Hypothalamus (tissue), 51 donors: ENCODE measurements around the gene DPP3.
"Not testable (repeated sequence)": the region's sequence is repeated elsewhere in the genome, so short reads cannot be mapped to it uniquely, and the experiment has no call there.

Experiments
- DNase-seq, 51 donors: peaks; one replicate each; lab custom pipeline; 2025; lab: John Stamatoyannopoulos, UW

Gene DPP3

DNA sequence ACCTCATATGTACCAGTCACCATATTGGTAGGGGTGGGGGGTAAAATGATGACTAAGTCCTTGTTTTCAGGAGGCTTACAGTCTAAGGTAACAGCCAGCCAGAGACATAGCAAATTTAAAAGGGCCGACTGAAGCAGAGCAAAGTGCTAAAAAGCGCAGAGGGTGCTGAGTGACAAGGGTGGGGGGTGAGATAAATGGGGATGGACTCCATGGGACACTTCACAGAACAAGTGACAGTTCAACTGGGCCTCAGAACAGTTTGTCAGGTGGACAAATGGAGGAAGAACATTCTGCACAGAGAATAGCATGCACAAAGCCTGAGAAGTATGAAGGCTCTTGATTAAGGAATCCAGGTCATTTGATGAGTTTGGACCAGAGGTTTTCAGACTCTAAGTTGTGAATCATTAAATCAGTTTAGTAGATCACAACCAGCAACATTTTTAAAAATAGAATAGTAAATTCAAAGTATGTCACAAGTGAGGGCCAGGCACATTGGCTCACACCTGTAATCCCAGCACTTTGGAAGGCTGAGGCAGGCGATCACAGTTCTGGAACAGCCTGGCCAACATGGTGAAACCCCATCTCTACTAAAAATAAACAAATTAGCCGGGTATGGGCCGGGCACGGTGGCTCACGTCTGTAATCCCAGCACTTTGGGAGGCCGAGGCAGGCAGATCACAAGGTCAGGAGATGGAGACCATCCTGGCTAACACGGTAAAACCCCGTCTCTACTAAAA, 44.2 kb downstream of the DPP3 start:
- no peak for DNase-seq

DNA sequence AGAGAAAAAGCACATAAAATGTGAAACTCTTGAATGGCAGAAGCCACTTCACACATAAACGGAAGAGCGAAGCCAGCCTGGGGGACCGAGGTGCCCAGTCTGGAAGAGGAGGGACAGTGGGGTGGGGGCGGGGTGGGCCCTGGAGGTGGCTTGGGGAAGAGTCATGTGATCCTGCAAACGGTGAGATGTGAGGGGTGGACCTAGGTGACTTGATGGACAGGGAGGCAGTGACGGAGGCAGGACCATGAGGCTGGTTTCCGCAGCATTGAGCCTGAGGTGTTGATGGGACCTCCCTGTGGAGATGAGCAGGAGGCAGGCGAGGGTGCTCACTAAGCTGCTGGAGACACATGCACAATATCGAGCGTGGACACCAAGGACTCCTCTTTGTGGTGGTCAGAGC, 48.8 kb downstream of the DPP3 start:
- DNase-seq: no peak

DNA sequence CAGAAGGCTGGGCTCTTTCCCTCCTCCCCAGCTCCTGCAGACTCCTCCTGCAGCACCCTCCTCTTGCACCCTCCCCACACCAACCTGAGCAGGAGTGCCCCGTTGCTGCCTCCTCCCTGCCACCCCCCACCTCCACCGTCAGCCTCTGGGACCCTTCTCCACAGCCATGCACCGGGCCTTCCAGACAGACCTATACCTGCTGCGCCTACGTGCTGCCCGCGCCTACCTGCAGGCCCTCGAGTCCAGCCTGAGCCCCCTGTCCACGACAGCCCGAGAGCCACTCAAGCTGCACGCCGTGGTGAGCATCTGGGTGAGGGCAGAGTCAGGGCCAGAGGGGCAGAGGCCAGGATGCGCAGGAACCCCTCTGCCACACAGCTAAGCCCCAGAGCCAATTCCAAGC, 49.4 kb downstream of the DPP3 start:
- DNase-seq: no peak

DNA sequence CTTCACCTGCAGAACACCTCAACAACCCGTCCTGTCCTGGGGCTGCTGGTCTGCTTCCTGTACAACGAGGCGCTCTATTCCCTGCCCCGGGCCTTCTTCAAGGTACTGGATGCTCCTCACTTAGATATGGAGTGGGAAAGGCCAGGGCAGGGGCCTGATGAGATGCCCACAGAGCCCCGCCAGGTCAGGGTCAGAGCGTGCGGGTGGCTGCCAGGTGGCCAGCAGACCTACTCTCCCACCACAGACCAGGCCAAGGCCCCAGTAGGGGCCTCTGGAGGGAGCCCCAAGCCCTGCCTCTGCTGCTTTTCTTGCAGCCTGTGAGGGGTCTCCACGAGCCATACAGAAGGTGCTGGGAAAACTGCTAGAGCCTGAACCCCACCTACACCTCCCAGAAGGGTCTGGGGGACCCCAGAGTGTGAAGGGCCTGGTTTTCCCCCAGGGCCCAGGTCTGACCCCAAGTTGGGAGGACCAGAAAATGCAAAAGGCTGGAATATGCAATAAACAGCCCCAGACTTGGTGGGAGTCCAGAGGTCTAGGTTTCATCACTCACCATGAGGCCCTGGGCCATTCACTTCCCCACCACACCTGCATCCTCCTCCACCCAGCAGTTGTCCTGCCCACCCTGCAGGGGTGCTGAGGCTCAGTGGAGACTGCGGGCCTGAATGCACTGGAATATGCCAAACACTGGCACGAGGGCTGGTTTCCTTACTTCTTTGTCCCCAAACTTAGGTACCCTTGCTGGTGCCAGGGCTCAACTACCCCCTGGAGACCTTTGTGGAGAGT, 50.9 kb downstream of the DPP3 start:
- no peak for DNase-seq

DNA sequence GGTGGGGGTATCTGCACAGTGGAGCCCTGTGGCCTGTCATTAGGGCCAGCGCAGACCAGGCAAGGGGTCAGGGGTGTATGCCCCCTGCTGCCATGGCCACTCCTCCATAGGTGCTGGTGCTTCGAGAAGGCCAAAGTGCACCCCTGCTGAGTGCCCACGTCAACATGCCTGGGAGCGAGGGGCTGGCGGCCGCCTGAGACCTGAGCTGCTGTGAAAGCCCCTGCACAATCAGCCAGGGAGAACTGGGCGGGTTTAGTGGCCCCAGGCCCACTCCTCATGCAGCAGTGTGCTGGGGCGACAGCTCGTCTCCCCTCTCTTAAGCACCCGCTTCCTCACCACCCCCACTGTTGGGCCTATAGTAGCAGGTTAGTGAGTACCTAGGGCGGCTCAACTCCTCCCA, 51.6 kb downstream of the DPP3 start:
- no peak for DNase-seq

DNA sequence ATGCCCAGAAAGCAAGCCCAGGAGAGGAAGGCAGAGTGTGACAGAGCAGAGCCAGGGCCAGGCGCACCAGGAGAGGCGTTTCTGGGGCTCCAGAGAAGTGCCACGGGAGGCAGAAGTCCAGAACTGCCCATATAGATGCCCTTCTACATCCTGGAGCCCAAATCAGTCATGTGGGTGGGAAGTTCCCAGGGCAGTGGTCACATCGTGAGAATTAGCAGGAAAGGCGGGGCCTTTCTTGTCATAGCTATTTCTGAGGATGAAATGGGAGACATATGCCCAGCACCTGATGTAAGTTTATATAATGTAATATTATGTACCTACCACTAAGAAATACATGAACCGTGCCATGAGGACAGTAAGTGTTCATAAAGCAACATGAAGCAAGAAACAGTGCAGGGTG, 52.5 kb downstream of the DPP3 start:
- no peak for DNase-seq

DNA sequence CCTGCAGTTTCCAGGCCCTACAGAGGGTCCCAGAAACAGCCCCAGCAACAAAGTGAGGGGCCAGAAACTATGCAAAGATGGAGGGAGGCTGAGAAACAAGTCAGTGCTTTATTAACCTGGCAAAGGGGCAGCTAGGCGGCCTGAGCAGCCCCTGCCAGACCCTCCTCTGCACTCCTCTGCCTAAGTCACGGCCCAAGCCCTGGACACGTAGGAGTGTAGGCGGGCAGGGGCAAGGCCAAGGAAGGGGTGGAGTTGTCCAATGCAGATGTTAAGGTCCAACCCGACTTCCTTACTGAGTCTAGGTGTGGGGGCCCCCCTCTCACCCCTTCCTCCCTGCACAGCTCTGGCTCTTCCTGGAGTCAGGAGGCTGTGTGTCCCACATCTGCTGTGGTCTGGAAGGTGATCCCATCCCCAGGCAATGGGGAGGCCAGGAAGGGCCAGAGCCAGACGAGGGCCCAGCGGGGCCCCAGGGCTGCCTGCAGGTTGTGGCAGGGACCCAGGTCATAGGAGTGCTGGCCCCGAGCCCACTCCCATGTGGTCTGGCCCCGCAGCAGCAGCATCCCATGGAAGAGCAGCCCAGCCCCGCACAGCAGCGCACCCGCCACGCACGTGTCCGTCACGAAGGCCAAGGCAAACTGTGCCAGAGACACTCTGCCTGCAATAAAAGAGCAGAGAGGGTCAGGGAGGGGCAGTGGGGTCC, 59.1 kb downstream of the DPP3 start:
- no peak for DNase-seq

DNA sequence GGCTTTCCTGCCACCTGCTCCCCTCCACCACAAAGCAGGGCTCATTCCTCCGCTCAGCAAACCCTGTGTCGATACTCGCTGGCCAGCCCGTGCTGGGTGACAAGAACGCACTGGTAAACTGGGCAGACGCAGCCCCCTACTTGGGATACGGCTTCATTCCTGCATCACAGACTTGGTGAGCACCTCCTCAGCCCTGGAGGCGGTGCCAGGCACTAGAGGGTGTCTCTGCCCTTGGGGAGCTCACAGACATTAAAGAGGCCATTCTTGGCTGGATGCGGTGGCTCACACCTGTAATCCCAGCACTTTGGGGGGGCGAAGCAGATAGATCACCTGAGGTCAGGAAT, 59.6 kb downstream of the DPP3 start:
- DNase-seq: no peak

DNA sequence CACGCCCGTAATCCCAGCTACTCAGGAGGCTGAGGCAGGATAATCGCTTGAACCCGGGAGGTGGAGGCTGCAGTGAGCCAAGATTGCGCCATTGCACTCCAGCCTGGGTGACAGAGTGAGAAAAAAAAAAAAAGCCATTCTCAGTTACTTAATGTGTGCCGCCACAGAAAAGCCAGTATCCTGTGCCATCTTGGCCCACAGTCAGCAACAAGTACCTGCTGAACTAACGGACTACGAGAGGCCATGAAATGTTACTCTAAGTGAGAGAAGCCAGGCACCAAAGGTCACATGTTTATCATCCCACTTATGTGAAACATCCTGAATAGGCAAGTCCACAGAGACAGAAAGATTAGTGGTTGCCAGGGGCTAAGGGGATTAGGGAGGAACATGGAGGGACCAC, 60.4 kb downstream of the DPP3 start:
- DNase-seq: not testable (repeated sequence)

DNA sequence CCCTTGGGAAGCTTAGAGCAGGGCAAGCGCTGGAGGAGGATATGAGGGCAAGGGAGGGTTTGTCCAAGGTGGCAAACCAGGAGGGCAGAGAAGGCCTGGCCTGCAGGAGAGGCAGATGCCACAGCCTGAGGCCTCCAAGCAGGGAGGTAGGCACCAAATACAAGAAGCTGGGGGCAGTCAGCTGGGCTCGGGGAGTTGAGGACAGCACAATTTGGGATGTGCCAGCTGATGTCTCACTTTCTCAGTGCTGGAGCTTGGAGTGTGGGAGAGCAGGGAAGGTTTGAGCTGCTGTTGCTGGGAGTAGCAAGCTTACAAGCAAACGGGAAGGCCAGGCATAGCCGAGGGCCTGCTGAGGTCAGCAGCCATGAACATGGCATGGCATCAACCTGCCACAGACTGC, 61.7 kb downstream of the DPP3 start:
- DNase-seq: no peak

DNA sequence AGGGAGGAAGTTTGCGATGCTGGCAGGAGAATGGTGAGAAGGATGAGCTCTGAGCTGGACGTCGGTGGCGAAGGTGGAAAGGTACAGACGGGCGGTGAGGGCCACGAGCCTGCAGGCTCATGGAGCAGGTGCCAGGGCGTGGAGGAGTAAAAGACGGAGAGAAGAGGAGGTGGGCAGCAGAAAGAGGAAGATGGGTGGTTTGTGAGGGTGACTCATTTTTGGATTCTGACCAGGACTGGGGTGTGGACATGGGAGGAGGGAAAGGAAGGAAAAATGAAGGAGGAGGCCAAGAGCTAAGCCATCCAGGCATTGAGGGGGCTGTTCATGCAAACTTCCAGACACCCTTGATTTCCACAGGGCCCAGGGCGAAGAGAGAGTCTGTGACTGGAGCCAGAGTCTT, 62.1 kb downstream of the DPP3 start:
- DNase-seq: peak in 1 of 51 donors; percentile 48

DNA sequence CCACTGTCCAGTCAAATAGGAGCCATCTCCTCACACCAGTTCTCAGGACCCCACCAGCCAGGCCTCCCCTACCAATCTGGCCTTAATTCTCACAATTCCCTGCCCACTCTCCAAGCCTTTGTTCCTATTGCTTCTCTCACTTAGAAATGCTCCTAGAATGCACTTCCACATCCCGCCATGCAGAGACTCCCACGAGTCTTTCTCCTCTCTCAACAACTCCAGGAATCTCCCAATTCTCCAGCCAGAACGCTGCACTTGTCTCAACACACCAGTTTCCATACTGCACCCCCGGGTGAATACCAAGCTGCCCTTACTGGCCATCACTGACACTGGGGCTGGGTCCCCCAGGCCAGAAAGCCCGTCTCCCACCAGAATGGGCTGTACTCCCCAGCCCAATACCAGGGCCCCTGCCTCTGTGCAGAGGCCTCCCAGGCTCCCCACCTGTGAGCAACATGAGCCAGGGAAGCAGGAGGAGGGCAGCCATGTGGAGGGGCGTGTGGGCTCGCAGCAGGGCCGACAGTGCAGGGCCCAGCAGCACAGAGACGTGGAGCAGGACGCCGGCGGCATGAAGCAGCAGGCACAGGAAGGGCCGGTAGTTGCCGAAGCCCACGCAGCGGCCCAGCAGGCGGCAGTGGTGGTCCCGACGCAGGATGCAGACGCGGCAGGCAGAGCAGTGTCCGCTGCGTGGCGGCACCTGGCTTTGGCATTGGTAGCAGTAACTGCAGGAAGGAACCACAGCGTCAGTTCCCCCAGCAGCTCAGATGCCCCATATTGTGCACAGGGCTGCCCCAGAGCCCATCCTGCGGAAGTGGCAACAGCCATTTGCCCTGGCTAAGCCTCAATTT, 63.3 kb downstream of the DPP3 start:
- peak in 26 of 51 donors; percentile 3 to 54 (median 21) for DNase-seq

DNA sequence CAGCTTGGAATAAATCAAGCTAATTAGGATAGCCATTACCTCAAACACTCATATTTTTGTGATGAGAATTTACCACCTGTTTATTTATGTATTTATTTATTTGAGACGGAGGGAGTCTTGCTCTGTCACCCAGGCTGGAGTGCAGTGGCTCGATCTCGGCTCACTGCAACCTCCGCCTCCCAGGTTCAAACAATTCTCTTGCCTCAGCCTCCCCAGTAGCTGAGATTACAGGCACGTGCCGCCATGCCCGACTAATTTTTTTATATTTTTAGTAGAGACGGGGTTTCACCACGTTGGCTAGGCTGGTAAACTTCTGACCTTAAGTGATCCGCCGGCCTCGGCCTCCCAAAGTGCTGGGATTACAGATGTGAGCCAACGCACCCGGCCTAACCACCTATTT, 64.7 kb downstream of the DPP3 start:
- DNase-seq: not testable (repeated sequence)

DNA sequence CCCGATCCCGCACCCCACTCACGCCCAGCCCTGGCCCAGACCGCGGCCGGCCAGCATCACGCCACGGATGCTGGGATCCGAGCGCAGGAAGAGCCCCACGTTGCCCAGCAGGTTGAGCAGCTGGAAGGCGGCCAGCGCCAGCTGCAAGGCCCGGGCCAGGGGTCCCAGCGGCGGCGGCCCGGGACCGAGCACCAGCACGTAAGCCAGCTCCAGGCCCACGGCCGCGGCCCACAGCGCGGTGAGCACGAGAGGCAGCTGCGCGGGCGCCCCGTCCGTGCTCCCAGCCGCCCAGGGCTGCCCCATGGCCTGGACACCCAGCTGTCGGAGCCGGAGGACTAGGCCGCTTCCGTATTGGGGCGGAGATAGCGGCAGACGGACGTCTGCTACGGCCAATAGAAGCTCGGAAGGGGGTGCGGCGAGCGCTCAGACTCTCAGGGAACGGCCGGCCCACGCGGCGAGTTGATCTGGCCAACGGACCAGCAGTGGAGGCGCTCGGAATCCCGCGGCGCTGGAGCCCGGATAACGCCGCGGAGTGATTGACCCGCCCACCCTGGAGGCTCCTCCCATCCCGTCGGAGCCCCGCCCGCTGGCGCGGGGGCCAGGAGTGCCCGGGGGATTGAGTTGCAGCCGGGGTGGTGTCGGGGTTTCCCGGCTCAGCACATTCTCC, 65.6 kb downstream of the DPP3 start, which contains the start of gene ZDHHC24:
TSS of gene ZDHHC24 (minus strand) at position 348 of the 667 bp plus-strand sequence. CDS start at position 303, 45 bp downstream.
- peak; percentile 61 to 97 (median 93) for DNase-seq

DNA sequence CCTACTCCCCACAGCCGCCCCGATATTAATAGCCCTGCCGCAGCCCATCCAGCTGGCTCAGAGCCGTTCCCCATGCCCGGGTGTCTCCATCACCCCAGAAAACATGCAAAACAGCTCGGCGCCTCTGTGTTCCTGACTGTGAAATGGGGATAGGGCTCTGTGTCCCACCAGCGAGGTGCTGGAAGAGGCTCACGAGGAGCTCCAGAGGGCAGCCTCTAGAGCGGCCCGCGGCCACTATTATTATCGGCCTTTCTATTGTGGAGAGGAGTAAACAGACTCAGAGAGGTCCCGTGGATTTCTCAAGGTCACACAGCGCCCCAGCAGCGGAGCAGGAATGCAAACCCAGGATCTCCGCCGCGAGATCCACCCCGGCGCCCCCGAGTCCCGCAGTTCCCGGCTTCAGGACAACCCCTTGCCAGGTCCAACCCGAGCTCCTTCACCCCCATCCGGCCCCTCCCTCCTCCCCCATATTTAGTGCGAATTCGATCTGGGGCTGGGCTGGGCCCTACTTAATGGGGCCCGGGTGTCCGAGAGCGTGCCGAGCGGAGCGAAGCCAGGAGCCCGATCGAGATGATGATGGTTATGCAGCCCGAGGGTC, 66.2 kb downstream of the DPP3 start, which contains the start of gene ACTN3:
TSS of gene ACTN3 (plus strand) at position 536 of the 598 bp plus-strand sequence. CDS start at position 571, 35 bp downstream.
- DNase-seq: no peak

DNA sequence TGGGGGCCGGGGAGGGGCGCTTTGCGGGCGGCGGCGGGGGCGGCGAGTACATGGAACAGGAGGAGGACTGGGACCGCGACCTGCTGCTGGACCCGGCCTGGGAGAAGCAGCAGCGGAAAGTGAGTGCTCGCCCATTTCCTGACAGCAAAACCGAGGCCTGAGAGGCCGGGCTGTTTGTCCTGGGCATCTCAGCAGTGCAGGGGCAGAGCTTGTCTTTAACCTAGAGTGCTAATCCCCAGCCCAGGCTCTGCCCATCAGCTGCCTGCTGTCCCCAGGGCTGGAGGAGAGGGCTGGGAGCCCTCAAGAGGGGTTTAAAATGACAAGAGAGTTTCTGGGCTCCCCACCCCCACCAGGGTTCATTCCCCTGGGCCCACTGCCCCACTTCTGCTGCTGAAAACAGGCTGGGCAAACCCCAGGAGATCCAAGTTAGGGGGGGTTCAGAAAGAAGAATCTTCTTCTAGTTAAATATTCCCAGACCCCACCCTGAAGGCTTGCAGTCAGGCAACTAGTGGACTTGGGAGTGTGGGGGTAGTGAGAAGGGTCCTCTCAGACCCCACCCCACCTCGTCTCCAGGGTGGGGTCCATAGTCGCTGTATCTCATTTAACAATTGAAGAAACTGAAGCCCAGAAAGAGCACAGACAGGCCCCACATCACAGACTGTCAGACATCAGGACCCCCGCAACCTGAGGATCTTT, 66.9 kb downstream of the DPP3 start:
- DNase-seq: no peak

DNA sequence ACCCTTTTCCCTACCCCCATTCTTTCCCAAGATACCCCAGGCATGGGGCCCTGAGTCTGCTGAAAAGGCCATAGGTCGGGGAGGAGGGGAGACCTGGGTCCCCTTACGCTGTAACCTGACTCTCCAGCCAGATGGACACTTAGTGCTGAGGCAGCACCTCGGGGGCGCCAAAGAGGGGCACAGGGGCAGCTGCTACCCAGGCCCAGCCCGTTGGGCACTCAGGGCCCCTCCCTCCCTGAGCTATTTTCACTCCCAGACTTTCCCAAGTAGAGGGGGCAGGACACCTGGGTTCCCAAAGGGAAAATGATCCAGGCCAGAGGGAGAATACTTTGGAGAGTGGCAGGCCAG, 67.4 kb downstream of the DPP3 start:
- DNase-seq: no peak

DNA sequence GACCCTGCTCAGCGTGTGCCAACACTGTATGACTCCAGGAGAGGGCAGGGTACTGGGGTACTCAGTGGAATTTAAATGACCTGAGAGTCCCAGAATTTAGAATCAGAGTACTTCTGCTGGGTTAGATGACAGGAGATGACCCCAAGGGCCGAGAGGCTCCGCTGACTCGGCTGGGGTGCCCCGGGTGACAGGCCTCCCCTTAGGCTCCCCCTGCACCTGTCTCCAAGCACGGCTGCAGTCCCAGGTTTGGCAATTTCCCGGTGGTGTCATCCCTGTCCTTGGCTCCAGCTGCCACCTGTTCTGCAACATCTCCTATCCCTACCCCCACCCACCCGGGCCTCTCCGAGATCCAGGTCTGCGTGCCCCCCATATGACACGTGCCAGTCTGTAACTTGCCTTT, 67.8 kb downstream of the DPP3 start:
- no peak for DNase-seq
